ENCODE data around the gene KAZN. TPM values are rescaled to one million over a fixed set of nuclear protein-coding genes. Genes with fewer than 3 reads are reported as not detected.

KAZN gene
- polyA plus RNA-seq, 5 donors, result 26.2 to 34.7 (median 29.0) TPM

GRCh38 chr1:15103211-15103610 lies 504.7 kb downstream of the KAZN start:
- DNase-seq, result no peak

DNA sequence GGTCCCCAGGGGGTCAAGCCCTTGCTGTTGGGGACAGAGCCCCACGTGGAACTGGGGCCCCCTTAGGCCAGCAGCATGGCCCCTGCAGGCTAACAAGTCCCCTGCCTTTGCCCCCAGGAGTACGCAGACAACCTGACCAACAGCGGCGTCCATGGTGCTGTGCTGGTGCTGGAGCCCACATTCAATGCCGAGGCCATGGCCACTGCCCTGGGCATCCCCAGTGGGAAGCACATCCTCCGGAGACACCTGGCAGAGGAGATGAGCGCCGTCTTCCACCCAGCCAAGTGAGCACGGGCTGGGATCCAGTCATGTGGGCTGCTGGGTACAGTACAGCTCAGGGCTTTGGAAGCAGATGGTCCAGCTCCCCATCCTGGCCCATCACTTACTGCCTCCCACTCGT lies 505.4 kb downstream of the KAZN start:
- DNase-seq, result no peak

DNA sequence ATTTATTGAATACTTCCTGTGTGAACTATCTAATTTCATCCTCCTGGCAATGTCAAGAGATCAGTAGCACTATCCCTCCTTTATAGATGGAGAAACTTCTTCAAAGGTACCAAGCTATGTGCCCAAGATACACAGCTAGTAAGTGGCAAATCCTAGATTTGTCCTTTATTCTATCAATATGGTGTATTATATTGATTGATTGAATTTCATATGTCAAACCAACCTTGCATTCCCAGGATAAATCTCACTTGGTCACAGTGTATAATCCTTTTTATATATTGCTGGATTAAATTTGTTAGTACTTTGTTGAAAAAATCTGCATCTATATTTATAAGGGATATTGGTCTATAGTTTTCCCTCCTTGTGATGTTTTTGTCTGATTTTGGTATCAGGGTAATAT lies 506.3 kb downstream of the KAZN start:
- DNase-seq, result no peak

DNA sequence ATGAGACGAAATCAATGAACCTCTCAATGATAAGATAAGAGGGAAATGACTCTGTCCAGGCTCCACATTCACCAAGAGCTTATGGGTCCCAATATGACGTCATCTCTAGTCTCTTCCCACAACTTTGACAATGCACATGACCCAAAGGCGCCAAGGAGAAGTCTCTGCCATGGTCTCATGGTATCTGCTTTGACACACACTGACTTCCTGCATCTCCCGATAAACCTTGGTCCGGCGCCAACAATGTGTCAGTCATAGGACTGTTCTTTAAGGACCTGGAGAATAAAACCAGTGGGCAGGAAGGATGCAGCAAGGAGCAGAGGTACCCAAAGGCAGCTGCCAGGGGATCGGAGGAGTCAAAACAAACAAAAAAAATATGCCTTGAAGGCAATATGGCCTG lies 508.1 kb downstream of the KAZN start:
- DNase-seq, result no peak

DNA sequence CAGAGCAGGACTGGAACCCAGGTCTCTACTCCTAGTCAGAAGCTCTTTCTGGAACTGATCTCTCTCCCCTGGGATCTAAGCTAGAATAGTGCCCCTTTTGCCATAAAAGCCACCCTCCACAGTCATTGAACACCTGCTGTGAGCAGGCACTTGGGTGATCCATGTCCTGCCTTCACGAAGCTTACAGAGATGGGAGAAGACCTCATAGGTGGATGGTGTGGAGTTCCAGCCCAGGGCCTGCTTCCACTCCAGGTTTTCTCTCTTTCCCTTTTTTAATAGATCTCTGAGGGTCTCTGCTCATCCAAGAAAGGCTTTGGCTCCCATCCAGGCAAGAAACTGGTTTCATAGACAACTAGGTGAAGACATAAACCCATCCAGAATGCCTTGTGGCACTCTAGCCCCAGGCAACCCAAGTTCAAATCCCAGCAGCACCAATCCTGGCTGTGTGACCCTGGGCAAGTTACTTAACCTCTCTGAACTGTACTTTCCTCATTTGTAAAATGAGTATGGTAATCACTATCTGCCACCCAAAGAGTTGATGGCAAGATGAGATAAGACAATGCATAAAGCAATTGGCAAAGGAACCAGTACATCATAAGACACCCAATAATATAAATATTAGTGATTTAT lies 508.7 kb downstream of the KAZN start:
- DNase-seq, result no peak

DNA sequence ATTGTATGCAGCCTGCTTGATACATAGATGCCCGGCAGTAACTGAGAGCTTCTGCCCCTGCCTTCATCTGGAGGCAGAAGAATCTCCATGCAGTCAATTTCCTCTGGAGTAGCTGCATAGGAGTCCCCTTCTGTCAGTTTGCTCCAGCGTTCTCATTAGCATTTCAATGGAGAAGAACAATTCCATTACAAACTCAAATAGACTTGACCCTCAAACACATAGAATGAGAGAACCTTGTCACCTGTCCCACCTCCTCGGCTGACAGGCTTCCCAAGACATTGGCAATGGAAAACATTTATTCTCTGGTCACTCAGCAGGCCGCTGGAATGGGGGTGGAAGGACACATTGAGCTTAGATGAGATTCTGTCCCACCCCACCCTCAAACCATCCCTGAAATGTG lies 509.4 kb downstream of the KAZN start:
- DNase-seq, result no peak

- DNase-seq, result no peak
Measured at GRCh38 chr1:15110128-15110866, 511.8 kb downstream of the KAZN start.

DNA sequence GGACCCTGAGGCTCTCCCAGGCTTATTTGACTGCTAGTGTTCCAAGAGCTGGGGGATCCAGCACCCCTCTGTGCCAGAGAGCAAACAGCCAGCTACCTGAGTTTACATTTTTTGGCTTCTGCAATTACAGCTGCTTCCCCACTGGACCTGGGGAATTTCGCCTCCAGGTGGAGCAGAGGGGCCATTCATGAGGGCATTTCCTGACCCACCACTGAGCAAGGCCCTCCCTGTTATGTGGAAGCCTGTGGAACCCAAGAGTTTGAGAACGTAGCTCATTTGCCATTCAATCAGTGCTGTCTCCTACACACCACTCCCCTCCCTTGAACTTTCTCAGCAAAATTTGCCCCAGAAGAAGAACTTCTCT lies 512.4 kb downstream of the KAZN start:
- DNase-seq, result no peak

GRCh38 chr1:15113146-15113545 lies 514.7 kb downstream of the KAZN start:
- no peak for DNase-seq

DNA sequence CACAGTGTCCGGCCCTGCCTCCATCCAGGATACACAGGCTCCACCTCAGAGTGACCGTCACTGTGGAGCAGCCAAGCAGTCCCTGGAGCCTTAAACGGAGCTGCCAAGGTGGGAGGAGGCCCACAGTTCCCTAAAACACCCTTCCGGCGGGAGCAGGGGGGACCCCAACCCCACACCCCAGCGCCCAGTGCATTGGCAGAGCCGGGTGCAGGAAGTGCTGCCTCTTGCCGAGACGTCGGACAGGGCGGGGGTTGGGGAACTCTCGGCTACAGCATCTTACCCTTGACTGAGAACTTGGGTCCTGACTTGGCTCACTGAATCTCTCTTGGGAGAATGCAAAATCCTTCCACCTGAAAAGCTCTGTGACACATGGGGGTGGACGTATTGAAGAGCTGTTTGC lies 516.4 kb downstream of the KAZN start:
- DNase-seq, result no peak

DNA sequence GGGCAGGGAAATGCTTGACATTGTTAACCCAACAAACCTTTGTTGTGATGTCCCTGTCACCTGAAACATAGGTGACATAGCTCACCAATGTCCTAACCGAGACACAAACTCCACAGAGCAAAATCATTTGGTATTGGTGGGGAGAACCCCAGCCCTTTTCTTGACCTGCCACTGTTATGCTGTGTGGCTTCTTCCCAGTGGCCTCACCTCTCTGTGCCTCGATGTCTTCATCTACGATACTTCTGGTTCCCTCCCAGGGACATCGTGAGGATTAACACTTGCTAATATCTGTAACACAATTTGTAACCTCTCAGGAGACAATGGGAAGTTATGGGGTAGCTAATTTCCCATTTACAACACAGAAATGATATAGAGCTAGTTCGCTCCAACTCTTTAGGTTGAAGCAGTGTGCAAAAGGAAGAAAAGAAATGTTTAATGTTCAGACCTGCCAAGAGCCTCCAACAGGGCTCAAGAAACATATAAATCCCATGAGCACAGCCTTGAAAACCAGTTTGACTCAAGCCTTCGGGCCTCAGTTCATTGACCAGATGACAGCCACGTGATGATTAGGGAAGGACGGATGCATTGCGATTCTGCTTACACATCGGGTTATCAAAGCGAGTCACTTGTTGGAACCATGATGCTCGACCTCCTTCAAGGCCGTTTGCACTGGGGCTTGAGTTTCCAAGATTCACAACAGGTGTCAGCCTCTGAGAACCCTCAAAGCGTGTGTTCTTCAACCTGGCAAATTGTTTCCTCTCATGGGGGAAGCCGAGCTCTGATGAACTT lies 517.3 kb downstream of the KAZN start:
- no peak for DNase-seq

DNA sequence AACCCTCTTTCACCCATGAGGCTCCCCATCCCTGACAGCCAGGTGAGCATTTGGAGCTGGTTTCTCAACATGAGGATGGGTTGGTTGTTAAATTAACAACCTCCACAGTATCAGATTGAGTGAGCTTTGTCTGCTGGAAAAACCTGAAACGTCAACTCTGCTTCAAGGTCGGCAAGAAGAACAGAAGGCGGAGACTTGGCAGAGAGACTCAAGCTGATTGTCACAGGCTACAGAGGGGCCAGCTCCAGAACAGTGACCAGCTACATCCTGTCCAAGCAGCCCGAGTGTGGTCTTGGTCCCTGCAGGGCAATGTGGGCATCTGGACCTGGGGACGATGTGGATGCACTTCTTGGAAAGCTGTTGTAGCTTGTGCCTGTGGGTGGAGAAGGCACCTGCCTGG lies 518.5 kb downstream of the KAZN start:
- DNase-seq, result no peak

GRCh38 chr1:15117671-15118325 lies 519.3 kb downstream of the KAZN start:
- DNase-seq, result no peak

- DNase-seq, result no peak
Measured at GRCh38 chr1:15118579-15118978, 520.1 kb downstream of the KAZN start.

GRCh38 chr1:15120251-15120945 lies 521.9 kb downstream of the KAZN start:
- DNase-seq, result no peak

GRCh38 chr1:15122331-15122730 lies 523.8 kb downstream of the KAZN start:
- no peak for DNase-seq

GRCh38 chr1:15123270-15123669 lies 524.8 kb downstream of the KAZN start:
- DNase-seq, result no peak

DNA sequence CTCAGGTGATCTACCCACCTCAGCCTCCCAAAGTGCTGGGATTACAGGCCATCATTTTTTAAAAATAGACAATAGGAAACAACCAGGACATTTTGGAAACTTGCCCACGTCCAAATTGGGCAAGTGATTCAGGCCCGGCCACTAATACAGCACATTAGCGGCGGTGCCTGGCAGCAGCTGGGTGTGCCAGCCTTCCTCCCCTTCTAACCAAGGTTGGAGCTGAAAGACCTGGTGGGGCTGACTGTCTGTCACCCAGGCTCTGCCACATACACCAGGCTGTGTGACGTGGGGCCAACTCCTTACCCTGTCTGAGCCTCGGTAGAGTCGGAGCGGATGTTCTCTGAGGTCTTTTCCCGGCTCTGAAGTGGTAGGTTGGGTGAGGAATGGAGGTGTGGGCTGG lies 525.4 kb downstream of the KAZN start:
- no peak for DNase-seq

DNA sequence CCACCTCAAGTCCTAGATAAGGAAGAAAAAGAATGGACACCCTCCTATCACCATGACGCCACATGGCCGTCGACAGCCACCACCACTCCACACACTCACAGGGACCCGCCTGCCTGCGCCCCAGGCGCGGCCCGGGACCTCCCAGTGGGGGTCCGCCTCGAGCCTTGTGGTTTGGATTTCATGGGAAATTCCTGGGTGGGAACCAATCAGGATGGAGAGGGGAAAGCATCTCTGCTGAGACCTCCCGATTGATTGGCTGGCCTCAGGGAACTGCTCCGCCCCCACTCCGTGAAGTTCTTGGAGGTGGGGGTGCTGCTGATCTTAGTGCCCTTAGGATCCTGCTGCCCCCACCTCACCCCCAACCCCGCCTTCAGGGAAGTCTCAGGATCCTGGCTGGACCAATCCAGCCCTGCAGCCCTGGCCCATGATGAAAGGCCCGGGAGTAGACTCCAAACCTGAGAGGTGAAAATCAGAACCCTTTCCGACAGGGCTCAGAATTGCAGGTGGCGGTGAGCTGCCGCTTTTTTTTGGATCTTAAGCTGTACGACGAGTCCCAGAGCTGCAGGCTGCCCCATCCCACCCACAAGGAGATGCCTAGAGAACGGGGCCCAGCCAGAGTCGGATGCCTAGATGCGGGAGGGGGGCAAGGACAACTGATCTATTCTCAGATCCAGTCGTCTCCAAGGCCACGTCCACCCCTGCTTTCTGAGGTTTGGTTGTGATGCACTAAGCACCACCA lies 526.0 kb downstream of the KAZN start:
- no peak for DNase-seq

GRCh38 chr1:15125101-15125745 lies 526.7 kb downstream of the KAZN start:
- DNase-seq, result no peak

GRCh38 chr1:15128077-15128476 lies 529.6 kb downstream of the KAZN start:
- DNase-seq, result no peak

All from right lung (tissue), 5 donors.